RPMI7951 (cell line): ENCODE results near the gene TRAF3IP1. TPM values are rescaled to one million over a fixed set of nuclear protein-coding genes. Genes with fewer than 3 reads are reported as not detected.

Experiments used
- DNase-seq: peaks from one replicate; pipeline ENCODE4 v3.0.0-alpha.2; 2012; ENCODE audit warnings: low read depth
- total RNA-seq: library from RNA; depleted of rRNA; stranded (reverse); fragments of >200 nt; shearing (Covaris generic); gene quantifications from 2 replicates; pipeline ENCODE4 v1.2.3, GENCODE V29; 2014

The TRAF3IP1 gene
- total RNA-seq, 1 experiment from 2014 or later = 5.6 TPM

- no peak for DNase-seq
Observed at GRCh38 chr2:238408615-238409340, 88.5 kb downstream of the TRAF3IP1 start.

GRCh38 chr2:238409341-238410199 is 89.3 kb downstream of the TRAF3IP1 start:
- no peak for DNase-seq

- DNase-seq = no peak
Observed at GRCh38 chr2:238412067-238412767, 91.9 kb downstream of the TRAF3IP1 start.

- DNase-seq = no peak
Observed at GRCh38 chr2:238413368-238413767, 93.0 kb downstream of the TRAF3IP1 start.

GRCh38 chr2:238415036-238415764 is 94.9 kb downstream of the TRAF3IP1 start:
- DNase-seq = no peak

GRCh38 chr2:238415893-238416292 is 95.6 kb downstream of the TRAF3IP1 start:
- DNase-seq = no peak

- DNase-seq = no peak
Observed at GRCh38 chr2:238418196-238418998, 98.1 kb downstream of the TRAF3IP1 start.

GRCh38 chr2:238418999-238419546 is 98.8 kb downstream of the TRAF3IP1 start:
- no peak for DNase-seq

GRCh38 chr2:238420442-238420841 is 100.1 kb downstream of the TRAF3IP1 start:
- DNase-seq = no peak

GRCh38 chr2:238420878-238421694 is 100.8 kb downstream of the TRAF3IP1 start:
- DNase-seq = peak; percentile 56

- no peak for DNase-seq
Observed at GRCh38 chr2:238421695-238422035, 101.3 kb downstream of the TRAF3IP1 start.

GRCh38 chr2:238422285-238422684 is 102.0 kb downstream of the TRAF3IP1 start:
- DNase-seq = no peak

- DNase-seq = no peak
Observed at GRCh38 chr2:238422940-238423339, 102.6 kb downstream of the TRAF3IP1 start.

- peak; percentile 40 for DNase-seq
Observed at GRCh38 chr2:238423561-238424312, 103.4 kb downstream of the TRAF3IP1 start.

- no peak for DNase-seq
Observed at GRCh38 chr2:238424313-238424700, 104.0 kb downstream of the TRAF3IP1 start.

GRCh38 chr2:238425505-238425978 is 105.2 kb downstream of the TRAF3IP1 start:
- no peak for DNase-seq

- DNase-seq = peak; percentile 52
Observed at GRCh38 chr2:238425979-238426567, 105.8 kb downstream of the TRAF3IP1 start.
